ENCODE results near the gene FXYD5.

The FXYD5 gene

DNA sequence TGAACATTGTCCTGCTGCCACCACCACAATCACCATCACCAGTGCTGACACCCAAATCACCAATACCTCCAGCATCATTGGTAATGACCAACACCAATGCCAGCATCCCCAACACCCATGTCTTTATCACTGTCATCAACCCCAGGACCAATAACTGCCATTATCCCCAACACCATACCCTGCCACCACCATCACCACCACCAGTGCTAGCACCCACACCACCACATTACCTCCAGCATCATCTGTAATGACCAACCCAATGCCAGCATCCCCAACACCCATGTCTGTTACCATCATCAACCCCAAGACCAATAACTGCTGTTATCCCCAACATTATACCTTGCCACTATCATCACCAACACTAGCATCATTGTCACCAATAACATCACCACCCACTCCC lies 22.3 kb upstream of the FXYD5 start:
- TF ChIP-seq, protein P1, sequence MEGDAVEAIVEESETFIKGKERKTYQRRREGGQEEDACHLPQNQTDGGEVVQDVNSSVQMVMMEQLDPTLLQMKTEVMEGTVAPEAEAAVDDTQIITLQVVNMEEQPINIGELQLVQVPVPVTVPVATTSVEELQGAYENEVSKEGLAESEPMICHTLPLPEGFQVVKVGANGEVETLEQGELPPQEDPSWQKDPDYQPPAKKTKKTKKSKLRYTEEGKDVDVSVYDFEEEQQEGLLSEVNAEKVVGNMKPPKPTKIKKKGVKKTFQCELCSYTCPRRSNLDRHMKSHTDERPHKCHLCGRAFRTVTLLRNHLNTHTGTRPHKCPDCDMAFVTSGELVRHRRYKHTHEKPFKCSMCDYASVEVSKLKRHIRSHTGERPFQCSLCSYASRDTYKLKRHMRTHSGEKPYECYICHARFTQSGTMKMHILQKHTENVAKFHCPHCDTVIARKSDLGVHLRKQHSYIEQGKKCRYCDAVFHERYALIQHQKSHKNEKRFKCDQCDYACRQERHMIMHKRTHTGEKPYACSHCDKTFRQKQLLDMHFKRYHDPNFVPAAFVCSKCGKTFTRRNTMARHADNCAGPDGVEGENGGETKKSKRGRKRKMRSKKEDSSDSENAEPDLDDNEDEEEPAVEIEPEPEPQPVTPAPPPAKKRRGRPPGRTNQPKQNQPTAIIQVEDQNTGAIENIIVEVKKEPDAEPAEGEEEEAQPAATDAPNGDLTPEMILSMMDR (conservative IDR thresholded peaks at IDR 0.05; ENCODE audit: control insufficient read depth, insufficient read depth, low read depth, low read length): no peak
- DNase-seq (ENCODE audit: low read depth): no peak
- H3K4me3 ChIP-seq (ENCODE audit: control insufficient read depth, low read depth, low read length): no peak overlapping the region

DNA sequence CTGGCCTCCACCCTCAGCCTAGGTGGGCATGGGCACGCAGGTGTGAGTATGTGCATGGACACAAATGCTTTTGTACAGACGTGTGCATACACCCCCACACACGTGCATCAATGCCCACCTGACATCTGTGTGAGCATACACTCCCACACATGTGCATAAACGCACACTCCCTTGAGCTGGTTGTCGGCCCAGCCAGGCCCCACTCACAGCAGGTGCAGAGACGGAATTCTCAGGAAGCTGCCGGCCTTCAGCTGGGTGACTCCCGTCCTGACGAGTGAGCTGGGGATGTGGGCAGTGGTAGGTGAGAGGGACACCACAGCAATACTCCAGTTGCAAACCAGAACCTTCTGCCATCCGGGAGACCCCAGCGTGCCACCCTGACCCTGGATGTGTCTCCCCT lies 20.7 kb upstream of the FXYD5 start:
- TF ChIP-seq, protein P1 (conservative IDR thresholded peaks at IDR 0.05; ENCODE audit: control insufficient read depth, insufficient read depth, low read depth, low read length): no peak
- H3K4me3 ChIP-seq (ENCODE audit: control insufficient read depth, low read depth, low read length): no peak overlapping the region
- DNase-seq (ENCODE audit: low read depth): no peak

DNA sequence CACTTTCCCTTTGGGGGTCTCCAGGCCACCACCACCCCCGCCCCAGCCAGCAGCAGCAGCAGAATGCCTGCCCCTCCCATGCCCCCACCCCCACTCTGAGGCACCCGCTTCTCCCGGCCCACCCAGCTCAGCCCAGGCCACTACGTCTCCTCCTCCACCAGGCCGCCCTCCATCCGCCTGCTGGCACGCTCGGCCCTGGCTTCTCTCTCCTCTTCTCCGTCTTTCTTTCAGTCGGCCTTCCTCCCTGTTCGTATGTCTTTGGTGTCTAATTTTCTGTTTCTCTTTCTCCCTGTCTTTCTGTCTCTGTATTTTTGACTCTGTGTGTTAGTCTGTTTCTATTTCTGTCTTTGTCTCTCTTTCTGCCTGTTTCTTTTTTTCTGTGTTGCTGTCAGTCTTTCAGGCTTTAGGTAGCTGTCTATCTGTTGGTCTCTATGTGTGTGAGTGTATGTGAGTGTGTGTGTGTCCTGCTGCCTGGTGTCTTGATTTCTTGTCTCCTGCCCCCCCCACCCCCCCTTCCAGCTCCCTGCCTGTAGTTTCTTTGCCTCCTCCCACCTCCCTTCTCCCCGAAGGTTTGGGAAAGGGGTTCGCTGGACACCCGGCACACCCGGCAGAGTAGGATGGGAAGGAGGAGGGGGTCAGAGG lies 19.8 kb upstream of the FXYD5 start, which contains the start of gene LGI4:
Gene LGI4 (minus strand): TSS at position 459 of the 642 bp plus-strand sequence. CDS start 379 bp downstream, at position 80.
- no peak for DNase-seq (ENCODE audit: low read depth)
- no peak within 1 kb of the TSS for H3K4me3 ChIP-seq (ENCODE audit: control insufficient read depth, low read depth, low read length)
- TF ChIP-seq, protein P1 (conservative IDR thresholded peaks at IDR 0.05; ENCODE audit: control insufficient read depth, insufficient read depth, low read depth, low read length): no peak

DNA sequence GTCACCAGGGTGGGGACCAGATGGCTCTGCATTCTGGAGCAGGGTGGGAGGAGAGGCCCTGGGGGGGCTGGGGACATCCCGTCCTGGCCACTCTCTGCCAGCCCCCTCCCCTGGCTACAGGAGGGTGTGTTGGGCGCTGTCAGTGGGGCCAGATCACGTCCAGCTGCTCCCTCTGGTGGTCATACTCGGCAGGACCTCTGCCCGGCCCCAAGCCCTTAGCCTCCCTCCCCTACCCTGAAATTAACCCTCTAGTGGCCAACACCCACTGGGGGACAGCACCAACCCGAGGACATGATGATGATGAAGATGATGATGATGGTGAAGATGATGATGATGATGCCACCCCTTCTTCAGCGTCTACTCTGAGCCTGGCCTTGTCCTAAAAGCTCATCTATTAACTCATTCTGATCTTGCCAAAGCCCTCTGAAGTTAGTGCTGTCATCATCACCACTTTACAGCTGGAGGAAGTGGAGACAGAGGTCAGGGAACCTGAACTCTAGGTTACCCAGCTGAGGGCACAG lies 19.1 kb upstream of the FXYD5 start:
- TF ChIP-seq, protein P1 (conservative IDR thresholded peaks at IDR 0.05; ENCODE audit: control insufficient read depth, insufficient read depth, low read depth, low read length): peak; percentile 77
- no peak overlapping the region for H3K4me3 ChIP-seq (ENCODE audit: control insufficient read depth, low read depth, low read length)
- peak; percentile 61 for DNase-seq (ENCODE audit: low read depth)

DNA sequence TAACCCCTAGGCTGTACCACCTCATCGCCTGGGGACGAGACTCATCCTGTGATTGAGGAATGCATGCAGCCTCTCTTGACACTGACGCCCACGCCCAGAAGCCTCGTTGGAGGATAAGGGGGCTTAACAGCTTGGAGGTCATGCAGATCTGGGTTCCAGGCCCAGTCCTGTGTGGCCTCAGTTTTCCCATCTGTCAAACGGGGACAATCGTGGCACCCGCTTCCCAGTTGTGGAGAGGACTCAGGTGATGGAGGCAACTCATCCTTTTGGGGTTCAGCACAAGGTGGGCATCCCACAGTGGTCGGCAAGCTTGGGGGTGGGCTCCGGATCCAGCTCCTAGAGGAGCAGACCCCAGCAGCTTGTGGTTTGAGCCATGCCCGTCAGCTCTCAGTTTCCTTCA lies 18.3 kb upstream of the FXYD5 start:
- no peak overlapping the region for H3K4me3 ChIP-seq (ENCODE audit: control insufficient read depth, low read depth, low read length)
- TF ChIP-seq, protein P1 (conservative IDR thresholded peaks at IDR 0.05; ENCODE audit: control insufficient read depth, insufficient read depth, low read depth, low read length): no peak
- DNase-seq (ENCODE audit: low read depth): no peak

DNA sequence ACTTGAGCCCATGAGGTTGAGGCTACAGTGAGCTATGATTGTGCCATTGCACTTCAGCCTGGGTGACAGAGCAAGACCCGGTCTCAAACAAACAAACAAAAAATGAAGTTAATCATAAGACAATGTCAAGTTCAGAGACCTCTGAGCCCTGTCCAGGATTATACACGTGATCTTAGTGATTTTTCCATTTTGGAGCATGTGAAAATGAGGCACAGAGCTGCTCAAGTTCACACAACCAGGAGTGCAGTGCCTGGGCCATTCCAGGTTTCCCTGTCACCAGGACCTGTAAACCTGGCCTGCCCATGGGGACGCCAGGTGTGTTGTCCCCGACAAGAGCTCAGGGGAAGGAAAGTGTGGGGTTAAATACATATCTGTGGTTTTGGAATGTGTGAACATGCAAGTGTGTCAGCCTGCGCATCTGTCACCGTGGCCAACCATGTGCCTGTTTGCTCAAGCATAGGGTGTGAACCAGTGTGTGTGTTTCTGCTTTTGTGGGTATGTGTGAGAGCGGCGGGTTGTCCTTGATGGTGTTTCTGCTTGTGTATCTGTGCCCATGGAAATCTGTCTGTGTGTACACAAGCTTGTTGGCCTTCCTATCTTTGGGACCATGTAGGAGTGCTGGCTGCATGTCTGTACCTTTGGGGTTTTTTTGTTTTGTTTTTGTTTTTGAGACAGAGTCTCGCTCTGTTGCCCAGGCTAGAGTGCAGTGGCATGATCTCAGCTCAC lies 17.4 kb upstream of the FXYD5 start:
- no peak overlapping the region for H3K4me3 ChIP-seq (ENCODE audit: control insufficient read depth, low read depth, low read length)
- TF ChIP-seq, protein P1 (conservative IDR thresholded peaks at IDR 0.05; ENCODE audit: control insufficient read depth, insufficient read depth, low read depth, low read length): no peak
- DNase-seq (ENCODE audit: low read depth): no peak
